Measurements from ENCODE around the gene DNHD1. TPM values are rescaled to one million over a fixed set of nuclear protein-coding genes. Genes with fewer than 3 reads are reported as not detected.
A peak's percentile ranks its signal among the peaks of the same experiment; 100 is the strongest.

Gene DNHD1
- total RNA-seq, 1 donor from 2014 or later, result 5.5 TPM

GRCh38 chr11:6616596-6617250, 119.6 kb downstream of the DNHD1 start:
- no peak for ATAC-seq
- intact Hi-C loops (cut with micrococcal nuclease), result no loop called here
- DNase-seq, result no peak

- intact Hi-C loops (cut with micrococcal nuclease), result no loop called here
- ATAC-seq (no peak), DNase-seq (no peak)
These were observed 120.3 kb downstream of the DNHD1 start for GRCh38 chr11:6617315-6617781.

- no peak for DNase-seq
These were observed 121.3 kb downstream of the DNHD1 start for GRCh38 chr11:6618117-6619003.

GRCh38 chr11:6619004-6619745, 122.1 kb downstream of the DNHD1 start, which contains the start of gene TPP1:
TPP1 (minus strand) TSS chr11:6619422; CDS start chr11:6619400, 22 bp downstream.
- ATAC-seq (peak; percentile 96), DNase-seq (peak; percentile 91)
- intact Hi-C loops (cut with micrococcal nuclease), result no loop called here

More at GRCh38 chr11:6618117-6619003, 121.3 kb downstream of the DNHD1 start:
- ATAC-seq, result peak; percentile 19
- intact Hi-C loops (cut with micrococcal nuclease), result no loop called here

- intact Hi-C loops (cut with micrococcal nuclease), result no loop called here
These were observed 123.6 kb downstream of the DNHD1 start for GRCh38 chr11:6620636-6621035.

More at GRCh38 chr11:6620636-6621035, 123.6 kb downstream of the DNHD1 start:
- ATAC-seq (no peak), DNase-seq (no peak)

Other genes with a start within 250 kb of the DNHD1 start
- gene CCKBR, start 237.4 kb upstream of the DNHD1 start, total RNA-seq, result not detected
- 31.1 TPM for gene CAVIN3, start 176.8 kb upstream of the DNHD1 start, total RNA-seq
- 60.9 TPM for gene SMPD1, start 106.8 kb upstream of the DNHD1 start, total RNA-seq
- 87.6 TPM for gene APBB1, start 78.2 kb upstream of the DNHD1 start, total RNA-seq
- gene HPX, start 56.3 kb upstream of the DNHD1 start, total RNA-seq, result not detected
- gene TRIM3, start 23.3 kb upstream of the DNHD1 start, total RNA-seq, result 14.4 TPM
- gene ARFIP2, start 15.9 kb upstream of the DNHD1 start, total RNA-seq, result 15.2 TPM
- gene TIMM10B, start 15.8 kb upstream of the DNHD1 start, total RNA-seq, result 17.9 TPM
- 22.1 TPM for gene RRP8, start 106.3 kb downstream of the DNHD1 start, total RNA-seq
- gene ILK, start 106.5 kb downstream of the DNHD1 start, total RNA-seq, result 210 TPM
- 89.4 TPM for gene TAF10, start 114.9 kb downstream of the DNHD1 start, total RNA-seq
- 77.7 TPM for gene TPP1, start 122.1 kb downstream of the DNHD1 start, total RNA-seq
- 8.8 TPM for gene DCHS1, start 158.5 kb downstream of the DNHD1 start, total RNA-seq
- 49.7 TPM for gene MRPL17, start 186.1 kb downstream of the DNHD1 start, total RNA-seq